Measurements from ENCODE around the gene CACNA1F.
A peak's percentile ranks its signal among the peaks of the same experiment; 100 is the strongest.

DNA sequence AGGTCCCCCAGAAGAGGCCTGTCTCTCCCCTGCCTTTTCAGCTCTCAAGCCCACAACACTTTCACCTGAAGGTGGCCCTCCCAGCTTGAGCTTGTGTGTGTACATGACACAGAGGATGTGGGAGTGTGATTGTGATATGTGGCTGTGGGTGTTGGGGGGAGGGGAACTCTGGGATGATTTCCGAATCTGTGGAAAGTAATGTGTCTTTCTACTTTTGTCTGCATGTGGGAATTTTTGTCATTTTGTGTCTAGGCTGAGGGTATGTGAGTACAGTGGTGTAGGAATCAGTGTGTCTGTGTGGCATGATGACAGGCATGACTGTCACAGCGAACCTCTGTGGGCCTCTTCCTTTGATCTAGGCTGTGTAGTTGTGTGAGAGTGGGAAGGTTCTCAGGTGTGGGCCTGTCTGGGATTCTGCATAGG, 39.6 kb downstream of the CACNA1F start:
- TF ChIP-seq MXI1 (IDR thresholded peaks at IDR 0.05; ENCODE audit: low read depth, low read length) (no peak), NUFIP1 (IDR thresholded peaks at IDR 0.05; ENCODE audit: partially characterized antibody) (no peak), CEBPB (tag; IDR thresholded peaks at IDR 0.05) (no peak), BHLHE40 (IDR thresholded peaks at IDR 0.05; ENCODE audit: low read length) (no peak), HDAC6 (IDR thresholded peaks at IDR 0.05; ENCODE audit: low read depth, low read length) (no peak), POLR2G (IDR thresholded peaks at IDR 0.05; ENCODE audit: low read depth, low read length) (no peak), MTA3 (IDR thresholded peaks at IDR 0.05; ENCODE audit: borderline replicate concordance) (no peak), NRF1 (conservative IDR thresholded peaks at IDR 0.05 in 1 of 2, IDR thresholded peaks at IDR 0.05 in 1 of 2) (no peak)
- TF ChIP-seq, protein P1, sequence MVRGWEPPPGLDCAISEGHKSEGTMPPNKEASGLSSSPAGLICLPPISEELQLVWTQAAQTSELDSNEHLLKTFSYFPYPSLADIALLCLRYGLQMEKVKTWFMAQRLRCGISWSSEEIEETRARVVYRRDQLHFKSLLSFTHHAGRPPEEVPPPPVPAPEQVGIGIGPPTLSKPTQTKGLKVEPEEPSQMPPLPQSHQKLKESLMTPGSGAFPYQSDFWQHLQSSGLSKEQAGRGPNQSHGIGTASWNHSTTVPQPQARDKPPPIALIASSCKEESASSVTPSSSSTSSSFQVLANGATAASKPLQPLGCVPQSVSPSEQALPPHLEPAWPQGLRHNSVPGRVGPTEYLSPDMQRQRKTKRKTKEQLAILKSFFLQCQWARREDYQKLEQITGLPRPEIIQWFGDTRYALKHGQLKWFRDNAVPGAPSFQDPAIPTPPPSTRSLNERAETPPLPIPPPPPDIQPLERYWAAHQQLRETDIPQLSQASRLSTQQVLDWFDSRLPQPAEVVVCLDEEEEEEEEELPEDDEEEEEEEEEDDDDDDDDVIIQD (CRISPR knock-in tag; IDR thresholded peaks at IDR 0.05): no peak
- TF ChIP-seq, protein P2, sequence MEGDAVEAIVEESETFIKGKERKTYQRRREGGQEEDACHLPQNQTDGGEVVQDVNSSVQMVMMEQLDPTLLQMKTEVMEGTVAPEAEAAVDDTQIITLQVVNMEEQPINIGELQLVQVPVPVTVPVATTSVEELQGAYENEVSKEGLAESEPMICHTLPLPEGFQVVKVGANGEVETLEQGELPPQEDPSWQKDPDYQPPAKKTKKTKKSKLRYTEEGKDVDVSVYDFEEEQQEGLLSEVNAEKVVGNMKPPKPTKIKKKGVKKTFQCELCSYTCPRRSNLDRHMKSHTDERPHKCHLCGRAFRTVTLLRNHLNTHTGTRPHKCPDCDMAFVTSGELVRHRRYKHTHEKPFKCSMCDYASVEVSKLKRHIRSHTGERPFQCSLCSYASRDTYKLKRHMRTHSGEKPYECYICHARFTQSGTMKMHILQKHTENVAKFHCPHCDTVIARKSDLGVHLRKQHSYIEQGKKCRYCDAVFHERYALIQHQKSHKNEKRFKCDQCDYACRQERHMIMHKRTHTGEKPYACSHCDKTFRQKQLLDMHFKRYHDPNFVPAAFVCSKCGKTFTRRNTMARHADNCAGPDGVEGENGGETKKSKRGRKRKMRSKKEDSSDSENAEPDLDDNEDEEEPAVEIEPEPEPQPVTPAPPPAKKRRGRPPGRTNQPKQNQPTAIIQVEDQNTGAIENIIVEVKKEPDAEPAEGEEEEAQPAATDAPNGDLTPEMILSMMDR (IDR thresholded peaks at IDR 0.05 in 2 of 3, conservative IDR thresholded peaks at IDR 0.05 in 1 of 3; ENCODE audit: insufficient read depth in 2 of 3, low read depth in 1 of 3, low read length in 3 of 3): peak in 2 of 3 experiments; percentile 27 to 31; a peak in 2 of 6 replicates
- TF ChIP-seq, protein P3, sequence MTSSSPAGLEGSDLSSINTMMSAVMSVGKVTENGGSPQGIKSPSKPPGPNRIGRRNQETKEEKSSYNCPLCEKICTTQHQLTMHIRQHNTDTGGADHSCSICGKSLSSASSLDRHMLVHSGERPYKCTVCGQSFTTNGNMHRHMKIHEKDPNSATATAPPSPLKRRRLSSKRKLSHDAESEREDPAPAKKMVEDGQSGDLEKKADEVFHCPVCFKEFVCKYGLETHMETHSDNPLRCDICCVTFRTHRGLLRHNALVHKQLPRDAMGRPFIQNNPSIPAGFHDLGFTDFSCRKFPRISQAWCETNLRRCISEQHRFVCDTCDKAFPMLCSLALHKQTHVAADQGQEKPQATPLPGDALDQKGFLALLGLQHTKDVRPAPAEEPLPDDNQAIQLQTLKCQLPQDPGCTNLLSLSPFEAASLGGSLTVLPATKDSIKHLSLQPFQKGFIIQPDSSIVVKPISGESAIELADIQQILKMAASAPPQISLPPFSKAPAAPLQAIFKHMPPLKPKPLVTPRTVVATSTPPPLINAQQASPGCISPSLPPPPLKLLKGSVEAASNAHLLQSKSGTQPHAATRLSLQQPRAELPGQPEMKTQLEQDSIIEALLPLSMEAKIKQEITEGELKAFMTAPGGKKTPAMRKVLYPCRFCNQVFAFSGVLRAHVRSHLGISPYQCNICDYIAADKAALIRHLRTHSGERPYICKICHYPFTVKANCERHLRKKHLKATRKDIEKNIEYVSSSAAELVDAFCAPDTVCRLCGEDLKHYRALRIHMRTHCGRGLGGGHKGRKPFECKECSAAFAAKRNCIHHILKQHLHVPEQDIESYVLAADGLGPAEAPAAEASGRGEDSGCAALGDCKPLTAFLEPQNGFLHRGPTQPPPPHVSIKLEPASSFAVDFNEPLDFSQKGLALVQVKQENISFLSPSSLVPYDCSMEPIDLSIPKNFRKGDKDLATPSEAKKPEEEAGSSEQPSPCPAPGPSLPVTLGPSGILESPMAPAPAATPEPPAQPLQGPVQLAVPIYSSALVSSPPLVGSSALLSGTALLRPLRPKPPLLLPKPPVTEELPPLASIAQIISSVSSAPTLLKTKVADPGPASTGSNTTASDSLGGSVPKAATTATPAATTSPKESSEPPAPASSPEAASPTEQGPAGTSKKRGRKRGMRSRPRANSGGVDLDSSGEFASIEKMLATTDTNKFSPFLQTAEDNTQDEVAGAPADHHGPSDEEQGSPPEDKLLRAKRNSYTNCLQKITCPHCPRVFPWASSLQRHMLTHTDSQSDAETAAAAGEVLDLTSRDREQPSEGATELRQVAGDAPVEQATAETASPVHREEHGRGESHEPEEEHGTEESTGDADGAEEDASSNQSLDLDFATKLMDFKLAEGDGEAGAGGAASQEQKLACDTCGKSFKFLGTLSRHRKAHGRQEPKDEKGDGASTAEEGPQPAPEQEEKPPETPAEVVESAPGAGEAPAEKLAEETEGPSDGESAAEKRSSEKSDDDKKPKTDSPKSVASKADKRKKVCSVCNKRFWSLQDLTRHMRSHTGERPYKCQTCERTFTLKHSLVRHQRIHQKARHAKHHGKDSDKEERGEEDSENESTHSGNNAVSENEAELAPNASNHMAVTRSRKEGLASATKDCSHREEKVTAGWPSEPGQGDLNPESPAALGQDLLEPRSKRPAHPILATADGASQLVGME (CRISPR knock-in tag; IDR thresholded peaks at IDR 0.05): no peak
- TF ChIP-seq, protein P4, sequence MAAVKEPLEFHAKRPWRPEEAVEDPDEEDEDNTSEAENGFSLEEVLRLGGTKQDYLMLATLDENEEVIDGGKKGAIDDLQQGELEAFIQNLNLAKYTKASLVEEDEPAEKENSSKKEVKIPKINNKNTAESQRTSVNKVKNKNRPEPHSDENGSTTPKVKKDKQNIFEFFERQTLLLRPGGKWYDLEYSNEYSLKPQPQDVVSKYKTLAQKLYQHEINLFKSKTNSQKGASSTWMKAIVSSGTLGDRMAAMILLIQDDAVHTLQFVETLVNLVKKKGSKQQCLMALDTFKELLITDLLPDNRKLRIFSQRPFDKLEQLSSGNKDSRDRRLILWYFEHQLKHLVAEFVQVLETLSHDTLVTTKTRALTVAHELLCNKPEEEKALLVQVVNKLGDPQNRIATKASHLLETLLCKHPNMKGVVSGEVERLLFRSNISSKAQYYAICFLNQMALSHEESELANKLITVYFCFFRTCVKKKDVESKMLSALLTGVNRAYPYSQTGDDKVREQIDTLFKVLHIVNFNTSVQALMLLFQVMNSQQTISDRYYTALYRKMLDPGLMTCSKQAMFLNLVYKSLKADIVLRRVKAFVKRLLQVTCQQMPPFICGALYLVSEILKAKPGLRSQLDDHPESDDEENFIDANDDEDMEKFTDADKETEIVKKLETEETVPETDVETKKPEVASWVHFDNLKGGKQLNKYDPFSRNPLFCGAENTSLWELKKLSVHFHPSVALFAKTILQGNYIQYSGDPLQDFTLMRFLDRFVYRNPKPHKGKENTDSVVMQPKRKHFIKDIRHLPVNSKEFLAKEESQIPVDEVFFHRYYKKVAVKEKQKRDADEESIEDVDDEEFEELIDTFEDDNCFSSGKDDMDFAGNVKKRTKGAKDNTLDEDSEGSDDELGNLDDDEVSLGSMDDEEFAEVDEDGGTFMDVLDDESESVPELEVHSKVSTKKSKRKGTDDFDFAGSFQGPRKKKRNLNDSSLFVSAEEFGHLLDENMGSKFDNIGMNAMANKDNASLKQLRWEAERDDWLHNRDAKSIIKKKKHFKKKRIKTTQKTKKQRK (IDR thresholded peaks at IDR 0.05; ENCODE audit: borderline replicate concordance, low read depth, low read length): no peak
